DMS79 treated with DMSO at 0.1 percent for 48 hours (cell line): Measurements from ENCODE around the gene SWSAP1.
A peak's percentile ranks its signal among the peaks of the same experiment; 100 is the strongest.

Experiments
- DNase-seq: peaks from one replicate; lab custom pipeline; 2025; lab: John Stamatoyannopoulos, UW

The SWSAP1 gene

GRCh38 chr19:11414544-11414943, 40.1 kb downstream of the SWSAP1 start:
- DNase-seq = no peak

GRCh38 chr19:11416346-11417052, 42.0 kb downstream of the SWSAP1 start:
- DNase-seq = no peak

- no peak for DNase-seq
These were observed 43.7 kb downstream of the SWSAP1 start for GRCh38 chr19:11418094-11418548.

DNA sequence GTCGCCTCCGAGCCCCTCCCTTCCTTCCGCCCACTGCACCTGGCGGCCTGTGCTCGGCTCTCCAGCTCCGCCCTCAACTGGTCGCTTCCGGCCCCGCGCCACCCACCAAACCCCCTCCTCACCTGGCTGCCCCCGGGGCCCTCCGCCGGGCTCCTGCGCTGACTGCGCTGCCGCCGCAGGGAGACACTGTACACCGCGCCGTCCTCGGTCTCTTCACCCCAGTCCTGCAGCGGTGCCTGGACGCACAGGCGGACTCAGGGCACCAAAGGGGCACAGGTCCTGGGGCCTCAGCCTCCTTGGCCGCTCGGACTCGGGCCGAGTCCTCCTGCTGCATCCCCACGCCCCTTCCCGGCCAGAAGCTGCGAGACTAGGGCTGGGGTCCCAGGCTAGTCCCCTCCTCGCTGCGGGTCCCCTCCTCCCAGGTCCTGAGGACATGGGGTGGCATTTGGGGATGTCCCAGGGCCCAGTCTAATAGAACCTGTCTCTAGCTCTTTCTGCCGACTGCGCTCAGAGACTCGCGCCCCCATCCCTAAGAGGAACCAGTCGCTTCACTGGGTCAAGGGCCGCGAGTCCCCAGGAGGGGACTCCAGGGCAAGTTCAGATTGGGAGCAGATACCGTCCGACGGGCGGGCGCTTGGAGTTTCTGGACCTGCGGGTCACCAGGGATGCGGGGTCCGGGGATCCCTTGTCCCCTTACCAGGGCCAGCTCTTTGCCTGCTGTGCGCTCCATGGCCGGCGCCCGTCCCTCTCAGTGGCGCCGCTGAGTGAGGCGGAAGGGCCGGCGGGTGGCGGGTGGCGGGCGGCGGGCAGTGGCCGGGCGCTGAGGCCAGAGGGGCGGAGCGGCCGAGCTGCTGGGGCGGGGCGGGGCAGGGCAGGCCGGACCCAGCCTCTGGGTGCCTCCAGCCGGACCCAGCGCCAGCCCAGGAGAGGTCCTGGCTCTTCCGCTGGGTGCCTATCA, 44.4 kb downstream of the SWSAP1 start, which contains the start of gene RGL3:
TSS of gene RGL3 (minus strand) at position 766 of the 958 bp plus-strand sequence. CDS start at position 730, 36 bp downstream.
- DNase-seq = peak; percentile 92

GRCh38 chr19:11420429-11421370, 46.2 kb downstream of the SWSAP1 start:
- DNase-seq = no peak

- DNase-seq = no peak
These were observed 47.1 kb downstream of the SWSAP1 start for GRCh38 chr19:11421371-11422098.

DNA sequence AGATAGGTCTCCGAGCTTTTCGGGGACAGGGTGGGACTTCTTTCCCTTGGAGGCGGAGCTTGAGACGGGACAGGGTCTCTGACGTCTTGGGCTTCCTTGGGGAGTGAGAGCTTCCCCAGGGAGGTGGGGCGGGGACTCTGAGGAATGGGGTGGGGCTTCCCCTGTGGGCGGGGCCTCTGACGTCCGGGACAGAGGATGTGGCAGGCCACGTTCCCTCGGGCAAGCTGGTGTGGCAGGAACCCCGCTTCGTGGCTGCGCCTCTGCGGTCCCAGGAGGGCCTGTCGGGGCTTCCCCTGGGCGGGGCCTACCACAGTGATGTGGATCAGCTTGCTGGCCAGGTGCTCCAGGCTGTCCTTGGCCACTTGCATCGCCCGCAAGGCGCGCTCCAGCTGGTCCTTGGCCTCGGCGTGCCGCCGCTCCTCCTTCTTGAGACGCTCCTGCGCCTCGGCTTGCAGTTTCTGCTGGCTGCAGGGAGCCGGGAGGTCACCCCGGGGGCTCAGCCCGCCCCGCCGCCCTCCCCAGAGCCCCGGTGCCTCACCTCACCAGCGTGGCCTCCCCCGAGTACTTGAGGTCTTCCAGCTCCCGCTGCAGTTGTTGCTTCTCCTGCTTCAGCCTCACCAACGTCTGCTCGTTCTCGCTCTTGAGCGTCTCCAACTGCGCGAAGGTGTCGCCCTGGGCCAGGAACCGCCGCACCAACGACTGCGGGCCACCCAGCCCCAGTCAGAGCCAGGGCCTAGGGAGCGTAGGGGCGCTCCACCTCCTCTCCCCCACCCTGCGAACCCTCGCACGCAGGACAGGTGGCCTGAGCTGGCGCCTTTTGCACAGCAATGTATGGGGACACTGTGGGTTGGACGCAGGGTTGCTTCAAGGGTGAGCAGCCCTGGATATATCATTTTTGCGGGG, 47.9 kb downstream of the SWSAP1 start:
- DNase-seq = peak; percentile 34

GRCh38 chr19:11423164-11423790, 48.8 kb downstream of the SWSAP1 start:
- no peak for DNase-seq

DNA sequence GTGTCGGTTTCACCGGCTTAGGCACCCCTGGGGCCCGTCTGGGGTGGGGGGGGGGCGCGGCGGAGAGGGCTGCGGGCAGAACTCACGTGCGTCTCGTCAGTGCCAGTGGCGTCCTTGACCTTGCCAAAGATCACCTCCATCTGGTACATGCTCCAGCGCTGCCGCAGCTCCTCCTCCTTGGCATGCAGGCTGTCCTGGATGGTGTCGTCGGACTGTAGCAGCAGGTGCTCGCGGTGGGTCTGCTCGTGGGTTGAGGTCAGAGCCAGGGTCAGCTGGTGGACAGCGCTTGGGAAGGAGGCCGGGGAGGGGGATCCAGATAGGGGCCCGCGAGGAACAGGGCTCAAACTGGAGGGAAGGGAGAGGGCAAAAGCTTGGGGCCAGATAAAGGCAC, 49.3 kb downstream of the SWSAP1 start:
- no peak for DNase-seq
